Type B pancreatic cell (in vitro differentiated cells): ENCODE results near the gene HMCES. TPM values are rescaled to one million over a fixed set of nuclear protein-coding genes. Genes with fewer than 3 reads are reported as not detected.

Experiments used
- DNase-seq: peaks from one replicate; pipeline ENCODE4 v3.0.0; 2021; ENCODE audit warnings: mixed read lengths; ENCODE audit not compliant: unreplicated experiment; ENCODE audit errors: extremely low spot score
- H3K27ac Mint-ChIP-seq: 2 replicates; pipeline ENCODE4 v1.8.0; 2021; ENCODE audit warnings: mild to moderate bottlenecking, mixed read lengths
- H3K27me3 Mint-ChIP-seq: 2 replicates; pipeline ENCODE4 v1.8.0; 2021; ENCODE audit warnings: mixed read lengths
- H3K36me3 Mint-ChIP-seq: 2 replicates; pipeline ENCODE4 v1.8.0; 2021; ENCODE audit warnings: mixed read lengths
- H3K4me1 Mint-ChIP-seq: one replicate; pipeline ENCODE4 v1.8.0; 2021; ENCODE audit warnings: mixed read lengths; ENCODE audit not compliant: unreplicated experiment
- H3K4me3 Mint-ChIP-seq: 2 replicates; pipeline ENCODE4 v1.8.0; 2021; ENCODE audit warnings: mild to moderate bottlenecking, mixed read lengths
- H3K9me3 Mint-ChIP-seq: 2 replicates; pipeline ENCODE4 v1.8.0; 2021; ENCODE audit warnings: mixed read lengths
- CTCF ChIP-seq: fragments of 200-600 bp; sonication (generic); conservative IDR thresholded peaks from 2 replicates; pipeline ENCODE4 v1.5.0; 2021; ENCODE audit warnings: antibody characterized with exemption, mild to moderate bottlenecking
- total RNA-seq: library from RNA; stranded (reverse); gene quantifications from 2 replicates; pipeline ENCODE4 v1.2.1, GENCODE V29; 2021; ENCODE audit warnings: low replicate concordance

HMCES gene
- total RNA-seq, 1 donor from 2014 or later: 34.9 TPM

DNA sequence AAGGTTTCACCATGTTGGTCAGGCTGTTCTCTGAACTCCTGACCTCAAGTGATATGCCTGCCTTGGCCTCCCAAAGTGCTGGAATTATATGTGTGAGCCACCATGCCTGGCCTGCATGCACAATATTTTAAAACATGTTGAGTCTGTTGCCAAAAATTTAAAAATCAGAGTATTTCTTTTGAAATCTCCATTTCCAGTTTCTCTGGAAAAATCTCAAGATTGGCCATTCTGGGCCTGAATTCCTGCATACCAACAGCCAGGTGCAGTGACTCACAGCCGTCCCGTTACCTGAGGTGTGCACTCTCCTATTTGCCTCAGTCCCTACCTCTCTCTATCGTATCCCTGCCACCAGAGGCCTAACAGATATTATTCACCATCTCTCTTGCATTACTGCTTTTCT lies 44.2 kb upstream of the HMCES start:
- no peaks in the 10 kb centered on the region for H3K9me3 Mint-ChIP-seq
- no peak overlapping the region for H3K27ac Mint-ChIP-seq
- TF ChIP-seq CTCF: no peak

GRCh38 chr3:129235344-129235917 lies 43.2 kb upstream of the HMCES start:
- H3K27me3 Mint-ChIP-seq: peaks cover 3% of the 10 kb centered on the region
- H3K27ac Mint-ChIP-seq: no peak overlapping the region
- H3K4me1 Mint-ChIP-seq: no peaks in the 10 kb centered on the region
- no peaks in the 10 kb centered on the region for H3K9me3 Mint-ChIP-seq
- TF ChIP-seq CTCF: no peak
- DNase-seq: no peak
- H3K4me3 Mint-ChIP-seq: no peak overlapping the region
- H3K36me3 Mint-ChIP-seq: no peaks in the 10 kb centered on the region

More for the DNA sequence above, 44.2 kb upstream of the HMCES start:
- H3K27me3 Mint-ChIP-seq: peaks cover 3% of the 10 kb centered on the region
- H3K36me3 Mint-ChIP-seq: no peaks in the 10 kb centered on the region
- no peaks in the 10 kb centered on the region for H3K4me1 Mint-ChIP-seq
- no peak overlapping the region for H3K4me3 Mint-ChIP-seq
- DNase-seq: no peak

- no peak for DNase-seq
- Mint-ChIP-seq H3K36me3 (peaks cover 3% of the 10 kb centered on the region), H3K27me3 (no peaks in the 10 kb centered on the region), H3K4me1 (no peaks in the 10 kb centered on the region), H3K27ac (peak overlapping the region; percentile 77), H3K4me3 (no peak overlapping the region), H3K9me3 (no peaks in the 10 kb centered on the region)
- TF ChIP-seq CTCF: peak; percentile 20
These were observed 39.5 kb upstream of the HMCES start for GRCh38 chr3:129238945-129239705.

DNA sequence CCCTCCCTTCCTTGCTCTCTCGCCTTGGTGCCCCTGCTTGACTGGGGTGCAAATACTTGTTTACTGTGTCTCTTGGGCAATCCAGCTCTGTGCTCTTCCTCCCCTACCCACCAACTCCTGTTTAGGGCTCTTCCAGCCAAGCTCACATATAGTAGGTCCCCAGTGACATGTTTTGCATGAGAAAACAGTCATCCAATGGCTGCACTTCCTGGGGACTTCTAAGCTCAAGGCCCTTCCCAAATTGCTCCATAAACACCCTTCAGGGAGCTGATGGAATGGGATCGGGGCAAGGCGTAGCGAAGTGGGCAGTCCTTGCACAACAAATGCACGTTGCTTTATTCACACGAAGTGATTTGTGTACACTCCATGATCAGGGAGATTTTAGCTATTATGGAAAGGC lies 38.7 kb upstream of the HMCES start:
- no peaks in the 10 kb centered on the region for H3K4me1 Mint-ChIP-seq
- H3K9me3 Mint-ChIP-seq: no peaks in the 10 kb centered on the region
- TF ChIP-seq CTCF: no peak
- H3K36me3 Mint-ChIP-seq: peaks cover 3% of the 10 kb centered on the region
- no peak overlapping the region for H3K27ac Mint-ChIP-seq
- no peak overlapping the region for H3K4me3 Mint-ChIP-seq
- DNase-seq: no peak
- H3K27me3 Mint-ChIP-seq: no peaks in the 10 kb centered on the region

- Mint-ChIP-seq H3K9me3 (no peaks in the 10 kb centered on the region), H3K27ac (no peak overlapping the region), H3K4me1 (peaks cover 3% of the 10 kb centered on the region), H3K36me3 (peaks cover 3% of the 10 kb centered on the region), H3K27me3 (no peaks in the 10 kb centered on the region), H3K4me3 (no peak overlapping the region)
- DNase-seq: no peak
- no peak for TF ChIP-seq CTCF
These were observed 38.2 kb upstream of the HMCES start for GRCh38 chr3:129240436-129240835.
